OCI-LY7 (cell line): ENCODE results near the gene MAZ.

Source experiments
- EZH2phosphoT487 ChIP-seq: fragments of 200-600 bp; sonication (generic); IDR thresholded peaks from 2 replicates; pipeline ENCODE4 v1.6.1; 2018; ENCODE audit warnings: low read depth, borderline replicate concordance, mild to moderate bottlenecking, mixed run types, antibody characterized with exemption, low read length, moderate library complexity, mixed read lengths
- TF ChIP-seq, protein P1 (sequence below): fragments of 200-600 bp; sonication (generic); conservative IDR thresholded peaks from 2 replicates; pipeline ENCODE4 v1.5.1; 2014; ENCODE audit warnings: mild to moderate bottlenecking, antibody characterized with exemption, low read length, moderate library complexity, mixed read lengths

DNA sequence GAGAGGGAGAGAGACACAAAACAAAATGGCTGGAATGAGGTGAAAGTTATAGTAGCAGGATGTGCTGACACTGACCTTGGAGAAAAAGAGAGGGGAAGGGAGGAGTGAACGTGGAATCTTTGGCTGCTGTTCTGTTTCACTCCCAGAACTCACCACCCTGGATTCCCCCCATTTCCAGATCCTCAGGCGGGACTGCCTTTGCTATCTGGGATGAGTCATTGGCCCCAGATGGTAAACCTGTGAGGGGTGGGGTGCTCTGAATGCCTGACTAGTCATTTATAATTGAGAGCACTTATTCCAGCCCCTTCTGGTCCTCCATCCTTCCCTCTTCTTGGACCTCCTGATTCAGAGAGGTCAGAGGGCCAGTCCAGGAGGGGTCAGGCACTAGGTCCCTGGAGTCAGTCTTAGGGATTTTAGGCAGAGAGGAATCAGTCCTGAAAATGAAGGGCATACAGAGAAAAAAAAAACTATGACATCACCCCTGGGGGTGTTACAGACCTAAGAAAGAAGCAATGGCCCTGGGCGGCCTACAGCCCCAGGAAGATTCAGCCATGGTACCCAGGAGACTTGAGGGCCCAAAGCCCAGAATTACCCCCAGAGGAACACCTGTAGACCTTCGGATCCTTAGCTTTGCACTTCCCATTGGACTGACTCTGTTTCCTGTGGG lies 30.5 kb upstream of the MAZ start:
- TF ChIP-seq, protein P1, sequence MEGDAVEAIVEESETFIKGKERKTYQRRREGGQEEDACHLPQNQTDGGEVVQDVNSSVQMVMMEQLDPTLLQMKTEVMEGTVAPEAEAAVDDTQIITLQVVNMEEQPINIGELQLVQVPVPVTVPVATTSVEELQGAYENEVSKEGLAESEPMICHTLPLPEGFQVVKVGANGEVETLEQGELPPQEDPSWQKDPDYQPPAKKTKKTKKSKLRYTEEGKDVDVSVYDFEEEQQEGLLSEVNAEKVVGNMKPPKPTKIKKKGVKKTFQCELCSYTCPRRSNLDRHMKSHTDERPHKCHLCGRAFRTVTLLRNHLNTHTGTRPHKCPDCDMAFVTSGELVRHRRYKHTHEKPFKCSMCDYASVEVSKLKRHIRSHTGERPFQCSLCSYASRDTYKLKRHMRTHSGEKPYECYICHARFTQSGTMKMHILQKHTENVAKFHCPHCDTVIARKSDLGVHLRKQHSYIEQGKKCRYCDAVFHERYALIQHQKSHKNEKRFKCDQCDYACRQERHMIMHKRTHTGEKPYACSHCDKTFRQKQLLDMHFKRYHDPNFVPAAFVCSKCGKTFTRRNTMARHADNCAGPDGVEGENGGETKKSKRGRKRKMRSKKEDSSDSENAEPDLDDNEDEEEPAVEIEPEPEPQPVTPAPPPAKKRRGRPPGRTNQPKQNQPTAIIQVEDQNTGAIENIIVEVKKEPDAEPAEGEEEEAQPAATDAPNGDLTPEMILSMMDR: no peak
- TF ChIP-seq EZH2phosphoT487: no peak
